Ureter (tissue), 1 donor: ENCODE measurements around the gene AOPEP. TPM values are rescaled to one million over a fixed set of nuclear protein-coding genes. Genes with fewer than 3 reads are reported as not detected.

Source experiments
- DNase-seq: peaks from one replicate; pipeline ENCODE4 v3.0.0-alpha.2; 2020; ENCODE audit warnings: low spot score
- total RNA-seq: library from RNA; stranded (reverse); gene quantifications from one replicate; pipeline ENCODE4 v1.2.4, GENCODE V29; 2023
- donor health status: DM: yes; HTN: yes; CAD: no.

The AOPEP gene
- total RNA-seq = 115 TPM

DNA sequence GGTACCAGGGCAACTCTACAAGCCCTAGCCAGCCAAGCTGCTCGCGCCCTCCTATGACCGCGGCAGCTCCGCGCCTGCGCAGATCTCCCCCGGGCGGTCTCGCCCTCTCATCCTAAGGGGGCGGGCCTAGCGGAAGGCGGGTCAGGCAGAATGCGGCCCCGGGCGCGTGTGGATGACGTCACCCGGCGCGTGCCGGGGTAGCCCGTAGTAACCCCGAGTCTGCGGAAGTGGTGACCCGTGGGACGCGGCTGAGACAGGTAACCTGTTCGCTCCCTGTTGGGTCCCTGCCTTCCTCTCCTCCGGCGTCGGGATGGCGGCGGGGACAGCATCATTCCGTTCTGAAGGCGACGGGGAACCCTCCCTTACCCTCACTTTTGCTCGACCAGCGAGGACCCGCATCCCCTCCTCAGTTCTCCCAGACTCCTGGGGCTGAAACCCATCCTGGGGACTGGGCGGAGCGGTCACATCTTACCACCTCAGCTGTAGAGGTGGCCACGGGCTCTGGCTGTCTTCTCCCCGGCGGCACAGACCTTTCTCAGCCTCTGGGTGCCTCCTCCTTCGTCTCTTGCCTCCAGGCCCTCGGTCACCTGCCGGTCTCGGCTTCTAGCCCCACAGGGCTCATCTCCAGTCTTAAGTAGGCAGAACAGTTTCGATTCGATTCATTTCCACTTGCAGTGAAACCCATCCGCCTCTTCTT lies at the start of gene AOPEP:
Gene AOPEP (plus strand): TSS at position 205 of the 697 bp plus-strand sequence. CDS start 33,085 bp downstream, outside the sequence.
- peak; percentile 99 for DNase-seq

DNA sequence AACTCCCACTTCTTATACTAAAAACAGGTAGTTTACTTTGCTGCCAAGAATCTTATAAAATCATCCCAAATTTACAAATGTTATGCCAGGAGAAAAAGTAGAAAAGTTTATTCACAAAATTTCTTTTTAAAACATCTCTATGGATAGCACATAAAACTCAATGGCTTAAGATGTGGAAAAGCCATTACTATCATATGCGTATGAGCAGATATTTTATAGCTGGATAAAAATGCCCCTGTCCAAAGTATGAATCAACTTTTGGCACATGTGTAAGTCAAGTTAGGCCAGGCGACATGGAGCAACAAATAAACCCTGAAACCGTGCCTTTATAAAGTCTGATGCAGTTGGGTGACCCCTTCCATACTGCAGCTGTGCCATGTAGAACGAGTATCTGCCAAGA lies 48.6 kb upstream of the AOPEP start:
- no peak for DNase-seq

GRCh38 chr9:94679587-94679986 lies 46.9 kb upstream of the AOPEP start:
- DNase-seq = no peak

DNA sequence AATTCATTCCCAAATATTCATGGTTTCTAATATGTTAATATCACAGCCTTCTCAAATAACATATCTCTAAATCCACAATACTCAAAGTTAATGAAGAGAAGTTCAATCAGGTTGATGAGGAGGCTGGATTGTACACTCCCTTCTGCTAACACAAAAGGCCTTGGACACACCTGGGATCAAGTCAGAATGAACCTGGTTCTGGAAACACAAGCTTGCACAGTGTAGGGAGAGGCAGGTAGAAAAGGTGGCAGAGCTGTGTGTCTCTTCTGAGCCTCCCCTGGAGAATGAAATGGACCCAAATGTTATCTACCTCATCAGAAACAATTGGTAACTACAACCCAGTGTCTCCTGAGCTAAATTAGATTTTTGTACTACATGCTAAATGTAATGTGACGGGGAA lies 46.5 kb upstream of the AOPEP start:
- DNase-seq = no peak

DNA sequence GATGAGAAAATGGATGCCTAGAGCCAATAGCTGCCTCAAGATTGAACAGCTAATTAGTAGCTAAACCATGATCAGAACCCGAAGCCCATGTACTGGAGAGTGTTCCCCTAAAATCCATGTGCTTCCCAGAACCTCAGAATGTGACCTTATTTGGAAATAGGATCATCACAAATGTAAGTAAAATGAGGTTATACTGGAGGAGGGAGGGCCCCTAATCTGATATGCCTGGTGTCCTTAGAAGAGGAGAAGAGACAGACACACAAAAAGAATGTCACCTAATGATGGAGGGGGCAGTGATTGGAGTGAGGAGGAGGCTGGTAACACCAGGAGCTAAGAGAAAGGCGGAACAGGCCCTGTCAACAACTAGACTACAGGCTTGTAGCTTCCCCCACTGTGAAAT lies 45.9 kb upstream of the AOPEP start:
- no peak for DNase-seq

DNA sequence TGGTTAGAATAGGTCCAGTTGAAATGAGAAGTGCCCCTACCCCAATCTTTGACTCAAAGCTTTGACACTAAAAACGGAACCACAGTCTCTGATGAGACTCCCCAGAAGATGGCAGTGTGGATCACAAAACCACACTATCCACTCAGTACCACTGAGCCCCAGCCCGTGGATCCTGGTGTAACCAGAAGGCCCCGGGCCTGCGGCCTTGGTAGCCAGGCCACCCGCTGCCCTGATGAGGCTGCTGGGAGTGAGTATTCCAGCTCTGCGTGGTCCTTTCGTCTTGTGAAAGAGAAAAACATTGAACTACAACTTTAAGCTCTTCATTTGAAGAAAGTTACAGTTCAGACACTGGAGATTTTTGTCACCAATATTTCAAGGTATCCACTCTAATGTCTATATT lies 45.0 kb upstream of the AOPEP start:
- peak; percentile 77 for DNase-seq

DNA sequence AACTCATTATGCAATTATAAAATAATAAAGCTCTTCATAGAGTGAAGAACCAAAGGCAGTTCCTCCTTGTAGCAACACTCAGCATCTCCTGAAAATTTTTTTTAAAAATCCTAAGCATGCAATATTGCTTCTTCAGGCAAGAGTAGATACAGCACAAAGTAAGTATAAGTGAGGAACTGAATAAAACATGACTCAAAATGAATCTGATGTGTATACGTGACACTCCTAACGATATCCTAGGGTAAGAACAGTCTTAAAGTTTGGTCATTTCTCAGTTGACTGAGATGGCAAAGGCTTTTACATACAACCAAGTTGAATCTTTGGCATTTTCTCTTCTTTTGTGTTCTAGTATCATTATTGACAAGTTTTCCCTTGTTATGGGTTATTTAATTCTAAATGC lies 41.1 kb upstream of the AOPEP start:
- DNase-seq = no peak

DNA sequence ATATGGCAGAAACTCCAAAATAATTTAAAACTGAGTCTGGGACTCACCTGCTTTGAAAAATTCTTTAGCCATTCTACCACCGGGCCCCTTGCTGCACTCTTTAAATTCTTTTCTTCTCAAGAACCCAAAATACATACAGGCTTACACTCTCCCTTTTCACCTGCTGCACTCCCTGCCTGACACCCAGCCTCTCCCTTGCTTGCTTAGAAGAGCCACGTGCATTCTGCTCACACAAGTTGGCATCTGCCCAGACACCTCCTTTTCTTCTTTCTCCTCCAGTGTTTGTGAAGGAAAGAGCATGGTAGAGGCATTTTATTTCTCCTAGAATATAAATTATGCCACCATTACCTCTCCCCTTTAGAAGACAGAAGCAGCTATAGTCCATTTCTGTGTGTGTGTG lies 39.0 kb upstream of the AOPEP start:
- no peak for DNase-seq

DNA sequence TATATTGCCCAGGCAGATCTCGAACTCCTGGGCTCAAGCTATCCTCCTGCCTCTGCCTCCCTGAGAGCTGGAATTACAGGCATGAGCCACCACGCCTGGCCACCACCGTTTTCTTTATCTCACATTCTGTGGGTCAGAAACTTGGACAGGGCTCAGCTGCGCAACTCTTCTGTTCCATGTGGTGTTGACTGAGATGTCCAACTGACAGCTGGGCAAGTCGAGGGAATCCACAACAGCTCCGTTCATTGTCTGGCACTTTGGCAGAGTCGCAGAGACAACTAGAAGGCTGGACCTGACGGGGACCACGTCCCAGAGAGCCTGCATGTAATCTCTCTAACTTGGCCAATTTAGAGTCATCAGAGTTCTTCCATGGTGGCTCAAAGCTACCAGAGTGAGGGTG lies 36.2 kb upstream of the AOPEP start:
- DNase-seq = no peak

GRCh38 chr9:94692601-94693000 lies 33.9 kb upstream of the AOPEP start:
- DNase-seq = no peak

DNA sequence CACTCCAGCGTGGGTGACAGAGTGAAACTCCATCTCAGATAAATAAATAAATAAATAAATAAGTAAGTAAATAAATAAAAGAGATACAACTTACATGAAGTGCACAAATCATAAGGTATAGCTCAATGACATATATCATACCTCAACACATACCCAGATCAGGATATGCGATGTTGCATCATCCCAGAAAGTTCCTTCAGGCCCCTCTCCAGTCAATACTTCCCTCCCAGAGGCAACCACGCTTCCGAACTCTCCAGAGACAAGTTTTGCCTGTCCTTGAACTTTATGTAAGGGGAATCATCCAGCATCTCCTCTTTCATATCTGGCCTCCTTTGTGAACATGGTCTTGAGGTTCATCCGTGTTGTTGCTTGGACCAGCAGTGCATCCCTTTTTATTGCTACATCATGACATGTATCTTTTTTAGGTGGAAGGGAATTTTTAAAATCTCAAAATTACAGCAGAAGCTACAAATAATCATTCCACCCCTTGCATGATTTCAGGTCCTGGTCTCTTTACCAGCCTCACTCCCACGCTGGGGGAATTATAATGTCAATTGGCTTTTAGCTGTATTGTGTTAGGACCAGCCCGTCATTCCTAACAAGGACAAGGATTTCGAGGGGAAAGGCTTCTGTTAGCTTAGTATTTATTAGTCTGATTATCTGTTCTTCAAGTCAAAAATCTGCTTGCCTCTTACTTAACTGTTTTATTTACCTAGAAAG lies 32.9 kb upstream of the AOPEP start:
- no peak for DNase-seq

- DNase-seq = no peak
These were observed 30.0 kb upstream of the AOPEP start for GRCh38 chr9:94696545-94696944.

DNA sequence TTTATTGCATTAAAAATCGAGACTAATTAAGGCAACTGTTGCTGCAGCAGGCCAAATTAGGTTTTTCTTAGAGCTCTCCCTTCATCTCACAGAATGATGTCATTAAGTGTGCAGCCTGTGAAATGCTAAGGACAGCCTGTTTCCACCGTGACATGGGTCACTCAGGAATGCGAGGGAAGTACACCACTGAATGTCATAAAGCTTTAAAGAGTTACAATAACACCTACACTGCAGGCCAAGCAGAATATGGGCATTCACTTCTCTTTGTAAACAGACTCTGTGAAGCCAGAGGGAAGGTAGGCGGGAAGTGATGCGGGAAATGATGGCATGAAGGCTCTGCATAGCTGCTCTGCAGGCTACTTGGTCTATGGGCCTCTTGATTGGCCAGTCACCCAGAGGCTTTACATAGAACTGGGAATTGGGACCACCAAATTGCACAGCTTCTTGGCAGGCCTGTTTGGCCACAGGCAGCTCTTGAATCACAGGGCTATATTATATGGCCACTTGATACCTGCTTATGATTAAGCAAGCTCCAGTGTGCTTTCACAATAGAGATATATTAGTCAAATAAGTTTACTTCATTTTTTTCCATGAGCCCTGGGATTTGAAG lies 28.4 kb upstream of the AOPEP start:
- no peak for DNase-seq

DNA sequence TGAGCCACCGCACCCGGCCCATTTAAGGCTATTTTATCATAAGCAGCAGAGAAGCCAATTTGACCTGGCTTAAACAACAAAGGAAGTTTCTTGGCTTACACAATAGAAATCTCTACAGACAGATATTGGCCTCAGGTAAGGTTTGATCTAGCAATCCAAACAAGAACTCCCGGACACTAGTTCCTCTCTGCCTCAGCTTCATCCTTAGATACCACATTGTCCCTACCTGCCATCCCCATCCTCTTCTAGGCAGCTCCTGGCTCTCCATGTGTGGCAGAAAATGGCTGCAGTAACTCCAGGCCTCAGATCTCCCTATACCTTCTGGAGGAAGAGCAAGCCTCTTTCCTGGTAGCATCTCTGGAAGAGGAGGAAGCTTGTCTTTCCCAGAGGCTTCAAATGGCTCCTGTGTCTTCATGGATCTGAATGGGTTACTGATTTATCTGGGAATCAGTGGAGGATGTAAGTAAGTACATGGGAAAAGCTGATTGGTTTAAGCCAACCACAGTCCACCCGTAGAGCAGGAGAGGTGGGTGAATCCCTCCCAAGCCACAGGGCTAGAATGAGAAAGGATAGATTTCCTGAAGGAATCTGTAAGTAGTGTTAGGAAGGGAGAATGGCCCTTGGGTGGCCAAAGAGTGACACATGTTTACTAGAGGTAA lies 26.7 kb upstream of the AOPEP start:
- no peak for DNase-seq

DNA sequence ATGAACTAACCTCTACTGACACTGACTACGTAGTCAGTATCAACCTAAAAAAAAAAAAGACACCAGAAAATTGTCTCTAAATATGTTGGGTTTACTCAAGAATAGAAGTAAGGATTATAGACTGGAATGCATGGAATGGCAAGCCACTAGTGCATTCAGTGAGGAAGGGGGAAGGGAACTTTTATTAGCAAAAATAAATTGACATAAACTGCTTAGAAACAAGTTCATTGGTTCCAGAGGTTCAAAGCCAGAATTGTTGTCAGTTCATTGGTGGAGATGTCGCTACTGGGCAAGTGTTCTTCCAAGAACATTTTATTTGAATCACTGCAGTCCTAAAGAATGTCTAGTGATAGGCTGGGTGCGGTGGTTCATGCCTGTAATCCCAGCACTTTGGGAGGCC lies 26.1 kb upstream of the AOPEP start:
- no peak for DNase-seq

GRCh38 chr9:94703488-94704140 lies 22.9 kb upstream of the AOPEP start:
- no peak for DNase-seq

DNA sequence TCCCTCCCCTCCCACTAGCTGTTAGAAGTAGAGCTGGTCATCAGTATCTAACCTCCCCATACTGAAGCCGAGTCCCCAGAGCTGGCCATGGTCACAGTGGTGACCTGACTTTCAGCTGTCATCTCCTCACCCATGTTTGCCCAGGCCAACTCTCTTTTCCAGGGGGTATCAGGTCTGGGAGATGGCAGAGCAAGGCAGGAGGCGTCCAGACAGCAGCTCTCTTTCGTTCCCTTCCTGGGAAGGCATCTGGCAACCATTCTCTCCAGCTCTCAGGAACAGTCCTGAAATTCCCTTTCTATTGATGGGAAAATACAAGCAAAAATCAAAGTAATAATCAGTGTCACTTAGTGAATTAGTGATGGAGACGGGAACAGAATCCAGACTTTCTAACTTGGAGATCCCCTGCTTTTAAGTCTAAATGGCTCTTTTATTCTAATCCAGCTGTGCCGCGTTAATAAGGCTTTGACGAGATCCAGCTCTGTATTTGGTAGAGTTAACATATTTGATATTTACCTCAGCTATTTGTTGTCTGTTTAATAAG lies 21.3 kb upstream of the AOPEP start:
- no peak for DNase-seq

GRCh38 chr9:94706922-94707321 lies 19.6 kb upstream of the AOPEP start:
- DNase-seq = no peak

- no peak for DNase-seq
These were observed 12.9 kb upstream of the AOPEP start for GRCh38 chr9:94713436-94714215.

- no peak for DNase-seq
These were observed 12.0 kb upstream of the AOPEP start for GRCh38 chr9:94714494-94714893.

- no peak for DNase-seq
These were observed 8.7 kb upstream of the AOPEP start for GRCh38 chr9:94717761-94718160.
